ENCODE results near the gene PDE1C.

GRCh38 chr7:31890198-31890597 lies 180.0 kb downstream of the PDE1C start:
- TF ChIP-seq CTCF (IDR thresholded peaks at IDR 0.05) (no peak), POLR2A (IDR thresholded peaks at IDR 0.05) (no peak)

Measured in ovary (tissue), 3 donors.